Ovary (tissue), 3 donors: ENCODE measurements around the gene LTB.

Experiments
- POLR2A ChIP-seq: fragments of 450-650 bp; IDR thresholded peaks from one replicate; pipeline ENCODE4 v1.6.1; 2017; ENCODE audit warnings: antibody characterized with exemption, mild to moderate bottlenecking, moderate library complexity
- TF ChIP-seq, protein P1 (sequence below), 3 donors: fragments of 450-650 bp in 2 of 3; fragments of 200-600 bp in 1 of 3; IDR thresholded peaks; one replicate each; pipeline versions ENCODE4 v1.5.1 to v1.8.0; 2016 to 2022; ENCODE audit warnings: antibody characterized with exemption in 3 of 3, mild to moderate bottlenecking in 1 of 3
- donor health status: DM: no; HTN: no; CAD: no.

DNA sequence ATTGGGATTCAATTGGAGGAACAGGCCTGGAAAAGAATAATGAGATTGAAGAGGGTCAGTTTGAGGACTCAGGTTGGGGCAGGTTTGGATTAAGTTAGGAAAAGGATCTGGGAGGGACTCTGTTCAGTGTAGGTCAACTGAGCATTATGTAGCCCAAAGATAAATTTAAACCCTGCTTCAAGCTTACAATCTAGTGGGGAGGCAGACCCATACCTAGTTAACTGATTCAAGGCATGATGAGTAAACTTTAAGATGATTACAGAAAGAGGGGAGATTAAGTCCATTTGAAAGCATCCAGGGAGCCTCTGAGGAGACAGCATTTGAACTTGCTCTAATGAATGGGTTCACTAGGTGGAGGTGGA is 21.5 kb downstream of the LTB start:
- TF ChIP-seq, protein P1, sequence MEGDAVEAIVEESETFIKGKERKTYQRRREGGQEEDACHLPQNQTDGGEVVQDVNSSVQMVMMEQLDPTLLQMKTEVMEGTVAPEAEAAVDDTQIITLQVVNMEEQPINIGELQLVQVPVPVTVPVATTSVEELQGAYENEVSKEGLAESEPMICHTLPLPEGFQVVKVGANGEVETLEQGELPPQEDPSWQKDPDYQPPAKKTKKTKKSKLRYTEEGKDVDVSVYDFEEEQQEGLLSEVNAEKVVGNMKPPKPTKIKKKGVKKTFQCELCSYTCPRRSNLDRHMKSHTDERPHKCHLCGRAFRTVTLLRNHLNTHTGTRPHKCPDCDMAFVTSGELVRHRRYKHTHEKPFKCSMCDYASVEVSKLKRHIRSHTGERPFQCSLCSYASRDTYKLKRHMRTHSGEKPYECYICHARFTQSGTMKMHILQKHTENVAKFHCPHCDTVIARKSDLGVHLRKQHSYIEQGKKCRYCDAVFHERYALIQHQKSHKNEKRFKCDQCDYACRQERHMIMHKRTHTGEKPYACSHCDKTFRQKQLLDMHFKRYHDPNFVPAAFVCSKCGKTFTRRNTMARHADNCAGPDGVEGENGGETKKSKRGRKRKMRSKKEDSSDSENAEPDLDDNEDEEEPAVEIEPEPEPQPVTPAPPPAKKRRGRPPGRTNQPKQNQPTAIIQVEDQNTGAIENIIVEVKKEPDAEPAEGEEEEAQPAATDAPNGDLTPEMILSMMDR (IDR thresholded peaks at IDR 0.05): no peak
- TF ChIP-seq POLR2A: no peak
